GM12872 (cell line): ENCODE results near the gene FHIT.

ENCODE experiments used
- TF ChIP-seq, protein P1 (sequence below): IDR thresholded peaks from 3 replicates; pipeline ENCODE4 v1.5.1; 2011; ENCODE audit warnings: low read depth, mild to moderate bottlenecking, low read length, moderate library complexity; ENCODE audit not compliant: insufficient read depth

FHIT gene

GRCh38 chr3:59884409-59884808 lies 1366.8 kb downstream of the FHIT start:
- TF ChIP-seq, protein P1, sequence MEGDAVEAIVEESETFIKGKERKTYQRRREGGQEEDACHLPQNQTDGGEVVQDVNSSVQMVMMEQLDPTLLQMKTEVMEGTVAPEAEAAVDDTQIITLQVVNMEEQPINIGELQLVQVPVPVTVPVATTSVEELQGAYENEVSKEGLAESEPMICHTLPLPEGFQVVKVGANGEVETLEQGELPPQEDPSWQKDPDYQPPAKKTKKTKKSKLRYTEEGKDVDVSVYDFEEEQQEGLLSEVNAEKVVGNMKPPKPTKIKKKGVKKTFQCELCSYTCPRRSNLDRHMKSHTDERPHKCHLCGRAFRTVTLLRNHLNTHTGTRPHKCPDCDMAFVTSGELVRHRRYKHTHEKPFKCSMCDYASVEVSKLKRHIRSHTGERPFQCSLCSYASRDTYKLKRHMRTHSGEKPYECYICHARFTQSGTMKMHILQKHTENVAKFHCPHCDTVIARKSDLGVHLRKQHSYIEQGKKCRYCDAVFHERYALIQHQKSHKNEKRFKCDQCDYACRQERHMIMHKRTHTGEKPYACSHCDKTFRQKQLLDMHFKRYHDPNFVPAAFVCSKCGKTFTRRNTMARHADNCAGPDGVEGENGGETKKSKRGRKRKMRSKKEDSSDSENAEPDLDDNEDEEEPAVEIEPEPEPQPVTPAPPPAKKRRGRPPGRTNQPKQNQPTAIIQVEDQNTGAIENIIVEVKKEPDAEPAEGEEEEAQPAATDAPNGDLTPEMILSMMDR = no peak

GRCh38 chr3:59882746-59883145 lies 1368.5 kb downstream of the FHIT start:
- TF ChIP-seq, protein P1 = no peak

DNA sequence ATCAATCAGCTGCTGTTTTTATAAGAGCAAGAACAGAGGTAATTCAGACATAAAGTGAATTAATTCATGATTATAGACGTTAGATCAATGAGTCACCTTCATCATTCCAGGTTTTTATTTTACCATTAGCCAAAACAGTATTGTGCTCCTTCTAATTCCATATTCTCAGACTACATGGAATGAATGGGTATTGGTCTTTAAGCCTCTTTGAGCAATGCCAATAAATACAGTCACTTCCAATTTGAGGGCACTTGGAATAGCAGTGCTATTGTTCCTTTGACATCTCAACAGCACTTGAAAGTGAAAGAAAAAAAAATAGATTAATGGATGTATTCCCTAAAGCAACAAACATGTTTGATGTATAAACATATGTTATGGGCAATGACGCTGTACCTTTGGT lies 1370.5 kb downstream of the FHIT start:
- TF ChIP-seq, protein P1 = no peak

DNA sequence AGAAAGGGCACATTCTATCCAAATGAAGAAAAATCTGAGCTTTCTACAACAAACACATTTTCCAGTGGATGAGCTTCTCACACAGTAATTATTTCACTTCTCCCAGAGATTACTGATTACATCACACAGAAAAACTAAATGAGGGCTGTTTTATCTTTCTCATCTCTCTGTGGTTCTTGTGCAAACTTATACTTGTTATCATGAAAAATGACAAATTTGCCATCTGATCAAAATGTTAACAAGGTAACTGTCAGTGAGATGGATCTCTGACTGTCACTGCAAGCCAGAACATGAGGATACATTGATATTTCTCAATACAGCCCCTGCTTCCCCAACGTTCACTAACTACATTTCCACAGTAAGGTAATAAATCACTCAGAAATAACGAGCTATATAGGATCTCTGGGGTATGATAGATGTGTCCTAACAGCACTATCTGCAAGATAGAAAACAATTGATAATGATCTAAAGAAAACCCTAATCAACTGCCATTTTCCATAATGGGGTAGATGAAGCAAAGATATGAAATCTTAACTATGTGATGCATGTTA lies 1372.1 kb downstream of the FHIT start:
- TF ChIP-seq, protein P1 = no peak

DNA sequence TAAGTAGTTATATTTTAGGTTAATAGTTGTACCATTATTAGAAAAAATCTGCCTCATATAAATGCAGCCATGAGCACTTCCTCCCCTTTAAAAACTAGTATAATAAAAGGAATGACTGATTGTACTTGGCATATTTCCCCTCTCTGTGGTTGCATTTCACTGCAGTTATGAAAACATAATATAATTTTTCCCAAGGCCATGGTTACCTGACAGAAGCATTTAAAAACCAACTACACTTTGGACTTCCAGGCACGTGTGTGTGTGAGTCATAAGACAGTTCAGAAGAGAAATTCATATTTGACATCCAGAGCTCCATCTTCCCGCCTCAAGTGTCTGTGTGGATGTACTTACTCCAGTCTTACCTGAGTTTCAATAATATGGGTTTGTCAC lies 1373.2 kb downstream of the FHIT start:
- TF ChIP-seq, protein P1 = no peak

DNA sequence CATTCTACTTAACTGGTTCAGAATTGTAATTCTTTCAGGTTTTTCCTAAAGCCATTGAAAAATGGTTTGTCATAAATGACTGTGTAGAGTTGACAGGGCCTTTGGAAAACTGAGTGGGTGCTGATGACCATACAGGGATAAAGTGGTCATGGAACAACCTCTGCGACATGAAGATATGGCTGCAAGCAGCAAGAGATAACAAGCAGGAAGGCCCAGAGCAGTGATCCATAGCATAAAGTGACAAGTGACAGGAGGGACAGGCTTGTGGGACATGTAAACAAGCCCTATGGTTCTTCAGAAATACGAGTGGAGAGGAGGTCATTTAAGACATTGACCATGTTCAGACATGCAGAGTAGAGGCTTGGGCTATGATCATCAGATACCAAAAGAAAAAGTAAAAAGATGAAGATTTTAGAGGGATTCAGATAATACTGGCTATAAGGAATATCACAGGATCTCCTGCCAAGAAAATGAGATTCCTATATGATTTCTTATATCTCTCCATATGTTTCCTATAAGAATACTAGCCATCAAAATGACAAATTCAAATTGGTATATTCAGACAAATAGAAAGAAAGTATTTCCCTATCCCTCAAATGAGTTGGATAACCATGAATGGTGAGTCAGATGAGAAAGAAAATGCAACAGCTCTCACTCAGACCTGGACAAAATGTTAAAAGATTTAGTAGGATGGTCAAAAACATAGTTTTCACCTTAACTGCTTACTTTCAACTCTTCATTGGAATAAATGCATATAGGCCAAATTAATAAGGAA lies 1373.8 kb downstream of the FHIT start:
- TF ChIP-seq, protein P1 = no peak

DNA sequence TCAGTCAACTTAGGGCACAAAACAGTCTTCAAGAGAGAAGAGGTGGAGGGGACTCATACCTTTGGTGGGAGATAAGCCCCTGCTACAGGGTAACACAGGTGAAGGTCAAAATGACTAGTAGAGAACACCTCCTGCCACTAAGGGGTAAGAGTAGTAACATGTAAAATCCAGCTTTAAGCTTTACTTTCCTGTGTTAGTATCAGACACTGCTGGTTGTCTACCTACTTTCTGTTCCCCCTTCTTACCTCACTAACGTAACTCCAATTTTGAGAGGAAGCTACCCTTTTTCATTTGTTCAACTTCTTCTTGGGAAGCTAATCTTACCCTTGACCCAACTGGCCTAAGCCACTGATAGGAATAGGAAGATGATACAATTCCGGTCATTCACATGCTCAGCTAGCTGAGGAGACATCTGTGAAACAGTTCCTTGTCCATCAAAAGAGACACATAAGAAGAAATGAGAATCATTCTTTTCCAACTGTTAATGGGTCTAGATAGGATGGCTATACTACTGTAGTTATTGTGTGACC lies 1374.7 kb downstream of the FHIT start:
- TF ChIP-seq, protein P1 = no peak
